Activated CD8-positive, alpha-beta T cell treated with anti-CD3 and anti-CD28 coated beads for 36 hours (primary cell): ENCODE data around the gene SIAH2. TPM values are rescaled to one million over a fixed set of nuclear protein-coding genes. Genes with fewer than 3 reads are reported as not detected.

ENCODE experiments used
- ATAC-seq: fragments of 200-7000 bp; cut with Tn5 transposase; one replicate; pipeline ENCODE4 v1.10.0; 2021; ENCODE audit warnings: mild to moderate bottlenecking, moderate library complexity
- CTCF ChIA-PET: fragments of 350-600 bp; sonication (Branson Sonifier 250); formaldehyde crosslinking; loops from one replicate; lab custom pipeline; 2021; ENCODE audit warnings: antibody characterized with exemption; lab: Charles Lee
- POLR2A ChIA-PET: fragments of 350-600 bp; sonication (Branson Sonifier 250); formaldehyde crosslinking; loops from one replicate; lab custom pipeline; 2021; ENCODE audit warnings: antibody characterized with exemption; lab: Charles Lee
- DNase-seq: peaks from one replicate; pipeline ENCODE4 v3.0.0-alpha.2; 2020
- H3K27ac Mint-ChIP-seq: one replicate; pipeline ENCODE4 v1.8.0; 2021; ENCODE audit warnings: mild to moderate bottlenecking, mixed read lengths
- H3K27me3 Mint-ChIP-seq: one replicate; pipeline ENCODE4 v1.8.0; 2021; ENCODE audit warnings: mixed read lengths
- H3K36me3 Mint-ChIP-seq: one replicate; pipeline ENCODE4 v1.8.0; 2021; ENCODE audit warnings: low read depth, mixed read lengths
- H3K4me1 Mint-ChIP-seq: one replicate; pipeline ENCODE4 v1.8.0; 2021; ENCODE audit warnings: low read depth, mixed read lengths
- H3K4me3 Mint-ChIP-seq: one replicate; pipeline ENCODE4 v1.8.0; 2021; ENCODE audit warnings: mild to moderate bottlenecking, moderate library complexity, mixed read lengths
- H3K9me3 Mint-ChIP-seq: one replicate; pipeline ENCODE4 v1.8.0; 2021; ENCODE audit warnings: mixed read lengths
- CTCF ChIP-seq: fragments of 200-600 bp; IDR thresholded peaks from one replicate; pipeline ENCODE4 v1.8.0; 2022; ENCODE audit warnings: antibody characterized with exemption, mild to moderate bottlenecking
- intact Hi-C: fragments of 100-400 bp; cut with micrococcal nuclease; formaldehyde crosslinking; loops from one replicate; pipeline ENCODE4 v1.10.0; 2022
- total RNA-seq, 2 experiments: library from RNA; stranded (reverse); gene quantifications; one replicate each; pipeline ENCODE4 v1.2.3, GENCODE V29; 2021

The SIAH2 gene
- total RNA-seq, 2 experiments from 2014 or later: 90.3 to 91.1 TPM

- ChIA-PET POLR2A (interaction anchor here (2.6 to 3.0 kb wide), 2 partner anchors 25 to 30 kb away, joined by 8 to 11 read pairs; partner anchors contain the start of gene SIAH2), CTCF (no interaction called here)
- Mint-ChIP-seq H3K36me3 (peaks cover 21% of the 10 kb centered on the region), H3K27me3 (no peaks in the 10 kb centered on the region), H3K27ac (no peak overlapping the region), H3K4me3 (no peak overlapping the region), H3K9me3 (no peaks in the 10 kb centered on the region), H3K4me1 (peaks cover 37% of the 10 kb centered on the region)
- DNase-seq (no peak), ATAC-seq (no peak)
- TF ChIP-seq CTCF: no peak
- intact Hi-C loops: no loop called here
These were observed 28.8 kb downstream of the SIAH2 start for GRCh38 chr3:150733936-150734794.

GRCh38 chr3:150733373-150733935 is 29.5 kb downstream of the SIAH2 start:
- intact Hi-C loops: no loop called here
- Mint-ChIP-seq H3K4me3 (no peak overlapping the region), H3K27me3 (no peaks in the 10 kb centered on the region), H3K27ac (no peak overlapping the region), H3K36me3 (peaks cover 19% of the 10 kb centered on the region), H3K9me3 (no peaks in the 10 kb centered on the region), H3K4me1 (peaks cover 30% of the 10 kb centered on the region)
- CTCF ChIA-PET: interaction anchor here (0.9 kb wide), 1 partner anchor 12 kb away, joined by 3 read pairs; no protein-coding TSS in a partner anchor
- ATAC-seq: no peak
- POLR2A ChIA-PET: interaction anchor here (2.6 to 3.0 kb wide), 2 partner anchors 26 to 31 kb away, joined by 8 to 11 read pairs; partner anchors contain the start of gene SIAH2
- TF ChIP-seq CTCF: no peak
- DNase-seq: peak; percentile 20

GRCh38 chr3:150729682-150730360 is 33.1 kb downstream of the SIAH2 start:
- no peak overlapping the region for H3K27ac Mint-ChIP-seq
- DNase-seq (no peak), ATAC-seq (no peak)
- intact Hi-C loops: no loop called here
- no peak for TF ChIP-seq CTCF
- H3K36me3 Mint-ChIP-seq: no peaks in the 10 kb centered on the region
- POLR2A ChIA-PET: interaction anchor here (1.0 kb wide), 1 partner anchor 33 kb away, joined by 3 read pairs; no protein-coding TSS in a partner anchor
- no peak overlapping the region for H3K4me3 Mint-ChIP-seq
- CTCF ChIA-PET: interaction anchor here (1.6 kb wide), 1 partner anchor 58 kb away, joined by 5 read pairs; no protein-coding TSS in a partner anchor
- peaks cover 7% of the 10 kb centered on the region for H3K4me1 Mint-ChIP-seq
- H3K9me3 Mint-ChIP-seq: no peaks in the 10 kb centered on the region
- no peaks in the 10 kb centered on the region for H3K27me3 Mint-ChIP-seq

GRCh38 chr3:150727653-150728502 is 35.1 kb downstream of the SIAH2 start:
- POLR2A ChIA-PET: no interaction called here
- DNase-seq: no peak
- no peak overlapping the region for H3K27ac Mint-ChIP-seq
- CTCF ChIA-PET: no interaction called here
- H3K36me3 Mint-ChIP-seq: no peaks in the 10 kb centered on the region
- no peak for TF ChIP-seq CTCF
- H3K27me3 Mint-ChIP-seq: no peaks in the 10 kb centered on the region
- no peak for ATAC-seq
- peaks cover 8% of the 10 kb centered on the region for H3K4me1 Mint-ChIP-seq
- no peaks in the 10 kb centered on the region for H3K9me3 Mint-ChIP-seq
- intact Hi-C loops: no loop called here
- no peak overlapping the region for H3K4me3 Mint-ChIP-seq
